AG04449 (cell line): Measurements from ENCODE around the gene SGCB.

Source experiments
- CTCF ChIA-PET: fragments of 350-600 bp; formaldehyde crosslinking; extraction: SDS; loops from one replicate; lab custom pipeline; 2021; ENCODE audit warnings: antibody characterized with exemption; lab: Yijun Ruan, JAX
- POLR2A ChIA-PET: fragments of 400-600, 350-600 bp; formaldehyde crosslinking; extraction: SDS; loops from one replicate; lab custom pipeline; 2020; ENCODE audit warnings: antibody characterized with exemption, inconsistent platforms; lab: Yijun Ruan, JAX
- DNase-seq: peaks from one replicate; pipeline ENCODE4 v3.0.0-alpha.2; 2010; ENCODE audit warnings: low read depth, low spot score
- H3K4me3 ChIP-seq: 2 replicates; pipeline ENCODE4 v1.5.1; 2011; ENCODE audit warnings: low read depth, mild to moderate bottlenecking, control low read depth, low read length
- TF ChIP-seq, protein P1 (sequence below): IDR thresholded peaks from one replicate; pipeline ENCODE4 v1.5.1; 2011; ENCODE audit warnings: mild to moderate bottlenecking, moderate library complexity, low read length, control low read depth, inconsistent platforms; ENCODE audit not compliant: insufficient read depth; ENCODE audit errors: missing control alignments

The SGCB gene

DNA sequence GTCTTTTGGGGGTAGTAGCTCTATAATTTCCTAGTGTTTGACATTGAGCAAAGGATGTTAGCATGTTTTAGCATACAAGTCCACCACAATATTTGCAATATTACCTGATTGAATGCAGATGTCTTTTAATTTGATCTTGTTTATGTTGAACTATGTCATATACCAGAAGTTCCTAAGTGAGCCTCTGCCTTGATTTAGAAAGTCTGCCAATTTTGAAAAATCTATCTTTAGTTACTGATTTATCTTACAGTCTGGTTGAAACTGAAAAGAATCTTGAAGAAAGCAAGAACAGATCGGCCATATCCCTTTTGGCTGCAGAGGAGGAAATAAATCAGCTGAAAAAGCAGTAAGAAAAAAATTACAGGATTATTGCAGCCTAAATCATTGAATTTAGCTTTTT is 31.5 kb upstream of the SGCB start:
- ChIA-PET POLR2A (no interaction called here), CTCF (no interaction called here)
- H3K4me3 ChIP-seq = no peak overlapping the region
- TF ChIP-seq, protein P1, sequence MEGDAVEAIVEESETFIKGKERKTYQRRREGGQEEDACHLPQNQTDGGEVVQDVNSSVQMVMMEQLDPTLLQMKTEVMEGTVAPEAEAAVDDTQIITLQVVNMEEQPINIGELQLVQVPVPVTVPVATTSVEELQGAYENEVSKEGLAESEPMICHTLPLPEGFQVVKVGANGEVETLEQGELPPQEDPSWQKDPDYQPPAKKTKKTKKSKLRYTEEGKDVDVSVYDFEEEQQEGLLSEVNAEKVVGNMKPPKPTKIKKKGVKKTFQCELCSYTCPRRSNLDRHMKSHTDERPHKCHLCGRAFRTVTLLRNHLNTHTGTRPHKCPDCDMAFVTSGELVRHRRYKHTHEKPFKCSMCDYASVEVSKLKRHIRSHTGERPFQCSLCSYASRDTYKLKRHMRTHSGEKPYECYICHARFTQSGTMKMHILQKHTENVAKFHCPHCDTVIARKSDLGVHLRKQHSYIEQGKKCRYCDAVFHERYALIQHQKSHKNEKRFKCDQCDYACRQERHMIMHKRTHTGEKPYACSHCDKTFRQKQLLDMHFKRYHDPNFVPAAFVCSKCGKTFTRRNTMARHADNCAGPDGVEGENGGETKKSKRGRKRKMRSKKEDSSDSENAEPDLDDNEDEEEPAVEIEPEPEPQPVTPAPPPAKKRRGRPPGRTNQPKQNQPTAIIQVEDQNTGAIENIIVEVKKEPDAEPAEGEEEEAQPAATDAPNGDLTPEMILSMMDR = no peak
- DNase-seq = no peak

DNA sequence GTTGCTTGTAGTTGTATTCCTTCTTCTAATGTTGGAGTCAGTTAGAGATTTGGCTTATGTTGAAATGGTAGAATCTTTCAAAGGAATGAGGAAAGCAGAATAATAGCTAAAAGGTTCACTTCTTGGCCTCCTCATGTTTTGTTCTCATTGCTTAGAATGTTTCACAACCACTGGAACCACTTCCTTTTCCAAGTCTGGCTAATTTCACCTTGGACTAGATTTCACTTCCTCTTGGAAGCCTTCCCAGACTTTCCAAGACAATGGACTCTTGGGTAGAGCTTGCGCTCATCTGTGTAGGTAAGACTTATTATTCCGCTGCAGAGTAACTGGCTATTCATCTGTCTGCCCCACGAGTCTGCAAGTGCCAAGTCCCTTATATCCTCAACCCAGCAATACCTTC is 21.3 kb upstream of the SGCB start:
- CTCF ChIA-PET = no interaction called here
- DNase-seq = no peak
- TF ChIP-seq, protein P1 = no peak
- POLR2A ChIA-PET = no interaction called here
- H3K4me3 ChIP-seq = no peak overlapping the region

DNA sequence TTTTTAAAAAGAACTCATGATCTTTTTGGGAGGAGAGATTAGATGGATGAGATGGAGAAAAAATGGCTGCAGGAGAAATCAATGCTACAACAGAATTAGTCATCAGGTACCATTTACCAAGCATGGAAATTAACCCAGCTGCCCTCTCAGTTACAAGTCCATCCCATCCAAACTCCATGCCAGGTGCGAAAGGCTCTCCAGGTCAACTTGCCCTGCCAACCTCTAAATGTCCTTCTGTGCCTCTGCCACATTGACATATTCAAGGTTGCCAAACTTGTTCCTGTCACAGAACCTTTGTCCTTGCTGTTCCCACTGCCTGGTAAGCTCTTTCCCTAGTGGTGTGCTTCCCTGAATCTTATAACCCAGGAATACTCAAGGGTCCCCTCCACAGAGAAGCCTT is 20.2 kb upstream of the SGCB start:
- ChIA-PET CTCF (no interaction called here), POLR2A (no interaction called here)
- H3K4me3 ChIP-seq = no peak overlapping the region
- DNase-seq = no peak
- TF ChIP-seq, protein P1 = no peak

DNA sequence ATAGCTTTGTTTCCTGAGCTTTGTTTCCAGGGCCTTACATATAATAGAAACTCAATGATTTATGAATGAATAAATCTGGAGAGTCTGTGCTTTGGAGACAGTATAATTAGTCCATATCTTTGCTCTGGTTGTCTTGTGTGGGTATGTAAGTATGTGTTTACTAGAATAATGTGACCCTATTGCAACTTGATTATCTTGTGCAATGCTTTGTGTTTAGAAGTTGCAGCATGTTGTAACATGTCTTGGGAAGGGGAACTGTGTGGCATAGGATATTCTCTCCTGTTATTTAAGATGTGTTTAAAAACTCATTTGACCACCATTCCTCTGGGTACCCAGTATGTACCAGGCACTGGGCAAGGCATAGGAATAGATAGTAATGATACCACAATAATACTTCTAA is 19.1 kb upstream of the SGCB start:
- no peak for DNase-seq
- POLR2A ChIA-PET = no interaction called here

DNA sequence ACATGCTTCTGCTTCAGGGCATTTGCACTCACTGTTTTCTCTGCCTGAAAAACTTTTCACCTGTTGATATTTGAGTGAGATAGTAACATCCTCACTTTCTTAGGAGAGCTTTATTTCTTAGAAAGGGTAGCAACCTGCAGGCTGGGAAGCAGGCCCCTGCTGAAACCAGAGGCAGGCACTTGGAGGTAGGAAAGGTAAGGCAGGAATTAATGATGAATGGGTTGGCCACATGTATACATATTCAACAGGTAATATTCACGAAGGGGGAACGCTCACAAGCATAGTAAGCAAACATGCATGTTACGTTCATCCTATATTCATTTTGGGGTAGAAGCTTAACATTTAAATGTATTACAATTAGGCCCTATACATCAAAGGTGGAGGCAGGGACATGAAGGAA is 16.2 kb upstream of the SGCB start:
- TF ChIP-seq, protein P1 = no peak
- no peak overlapping the region for H3K4me3 ChIP-seq
- DNase-seq = no peak
- CTCF ChIA-PET = interaction anchor here (0.6 kb wide), 1 partner anchor 1898 kb away, joined by 3 read pairs; no protein-coding TSS in a partner anchor
- POLR2A ChIA-PET = no interaction called here

More for the DNA sequence above, 19.1 kb upstream of the SGCB start:
- no peak overlapping the region for H3K4me3 ChIP-seq
- CTCF ChIA-PET = no interaction called here
- TF ChIP-seq, protein P1 = no peak

DNA sequence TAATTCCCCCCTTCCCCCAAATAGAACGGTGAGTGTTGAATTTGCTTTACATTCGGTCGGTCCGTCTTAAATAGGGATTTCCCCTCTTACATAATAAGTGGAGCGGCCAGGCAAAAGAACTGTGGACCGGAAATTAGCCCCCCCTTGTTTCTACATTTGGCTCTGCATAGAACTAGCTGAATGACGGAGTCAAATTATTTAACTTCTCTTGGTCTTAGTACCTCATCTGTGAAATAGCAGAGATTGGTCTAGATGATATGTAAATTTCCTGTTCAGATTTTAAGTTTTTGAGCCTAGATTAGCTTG is 14.3 kb upstream of the SGCB start:
- ChIA-PET POLR2A (interaction anchor here (1.5 kb wide), 1 partner anchor 14 kb away, joined by 4 read pairs; the partner anchor contains the start of gene SGCB), CTCF (no interaction called here)
- TF ChIP-seq, protein P1 = no peak
- H3K4me3 ChIP-seq = peak overlapping the region; percentile 64
- DNase-seq = no peak
